GM21717 (cell line): ENCODE measurements around the gene IKZF3.
"Not testable (repeated sequence)": the region's sequence is repeated elsewhere in the genome, so short reads cannot be mapped to it uniquely, and the experiment has no call there.

Experiments used
- ATAC-seq: cut with Tn5 transposase; IDR thresholded peaks from one replicate; pipeline ENCODE4 v1.9.1; 2021; ENCODE audit warnings: mild to moderate bottlenecking, moderate library complexity; ENCODE audit not compliant: unreplicated experiment

Gene IKZF3

DNA sequence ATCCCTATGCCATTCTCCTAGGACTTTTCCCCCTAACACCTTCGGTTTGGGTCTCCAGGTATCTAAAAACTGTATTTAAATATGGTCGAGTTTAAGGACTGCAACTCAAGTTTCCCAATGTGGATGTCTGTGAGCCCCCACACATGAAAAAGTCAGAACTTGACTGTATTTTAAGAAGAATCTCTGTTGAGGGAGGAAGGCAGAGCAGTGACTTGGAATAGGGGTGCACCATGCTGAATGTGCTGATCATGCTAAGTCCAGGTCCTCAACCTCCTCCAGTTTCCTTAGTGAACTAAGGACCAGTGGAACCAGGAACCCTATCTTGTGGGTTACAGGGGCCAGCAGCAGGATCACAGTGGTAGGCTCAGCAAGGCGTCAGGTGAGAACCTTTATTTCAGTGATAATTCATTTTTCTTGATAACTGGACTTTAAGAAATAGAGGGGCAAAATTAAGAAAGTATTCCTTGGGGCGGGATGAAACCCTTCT, 106.9 kb downstream of the IKZF3 start:
- ATAC-seq = no peak

DNA sequence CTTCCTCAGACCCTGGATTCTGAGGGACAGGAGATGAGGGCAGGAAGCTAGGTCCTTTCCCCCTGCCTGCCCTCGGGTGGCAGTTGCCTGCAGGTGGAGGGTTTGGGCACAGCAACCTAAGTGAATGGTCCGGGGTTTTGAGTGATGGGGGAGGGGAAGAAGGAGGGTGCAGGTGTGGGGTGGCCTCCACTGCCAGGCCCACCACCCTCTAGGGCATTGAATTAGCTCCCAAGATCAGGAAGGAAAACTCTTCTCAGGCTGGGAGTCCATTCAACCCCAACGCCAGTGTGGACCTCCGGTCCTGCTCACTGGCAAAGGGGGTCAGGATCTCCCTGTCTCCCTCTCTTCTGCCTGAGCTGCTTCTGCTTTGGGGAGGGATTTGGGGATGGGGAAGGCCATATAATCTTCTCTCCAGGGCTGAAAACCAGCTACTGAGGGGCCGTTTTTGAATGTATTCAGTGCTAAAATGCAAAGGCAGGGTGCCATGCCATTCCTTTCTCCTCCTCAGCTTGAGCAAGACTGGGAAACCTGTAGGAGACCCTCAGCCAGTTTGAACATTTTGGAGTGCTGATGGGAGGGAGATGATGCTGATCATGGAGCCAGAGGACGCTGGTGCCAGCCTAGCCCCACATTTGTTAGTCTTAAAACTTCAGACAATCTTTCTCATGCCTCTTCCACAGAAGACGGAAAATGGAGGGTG, 107.6 kb downstream of the IKZF3 start:
- ATAC-seq = no peak

DNA sequence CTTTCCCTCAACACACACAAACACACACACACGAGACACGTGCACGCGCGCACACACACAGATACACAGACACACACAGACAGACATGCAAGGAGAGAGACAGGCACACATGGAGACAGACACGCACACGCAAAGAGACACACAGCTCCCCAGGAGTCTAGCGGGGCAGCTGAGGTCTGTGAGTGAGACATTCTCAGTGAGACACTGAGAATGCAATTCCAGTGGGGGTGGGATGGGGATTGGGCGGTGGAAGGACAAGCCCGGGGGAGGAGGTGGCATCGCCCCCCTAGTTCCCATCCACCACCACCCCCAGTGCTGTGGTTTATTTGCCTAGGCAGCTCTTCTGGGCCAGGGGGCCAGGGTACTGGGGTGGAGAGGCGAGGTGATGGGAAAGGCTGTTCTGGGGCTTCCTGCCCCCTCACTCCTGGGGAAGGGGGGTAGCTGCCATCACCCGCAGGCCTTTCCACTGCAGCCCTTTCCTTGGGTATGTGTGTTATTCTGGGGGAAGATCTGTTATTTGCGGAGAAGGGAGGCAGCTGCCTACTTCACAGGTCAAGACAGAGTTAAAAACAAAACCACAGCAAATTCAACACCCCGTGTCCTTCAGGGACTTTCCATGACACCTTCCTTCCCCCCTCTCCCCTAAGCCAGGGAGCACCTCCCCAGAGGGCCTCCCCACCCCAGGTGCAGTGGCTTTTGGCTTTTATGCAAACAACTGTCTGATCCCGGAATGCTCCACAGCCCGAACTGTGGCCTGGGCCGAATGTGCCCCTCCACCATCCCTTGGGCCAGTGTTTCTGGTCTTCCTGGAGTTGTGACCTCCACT, 108.3 kb downstream of the IKZF3 start:
- no peak for ATAC-seq

DNA sequence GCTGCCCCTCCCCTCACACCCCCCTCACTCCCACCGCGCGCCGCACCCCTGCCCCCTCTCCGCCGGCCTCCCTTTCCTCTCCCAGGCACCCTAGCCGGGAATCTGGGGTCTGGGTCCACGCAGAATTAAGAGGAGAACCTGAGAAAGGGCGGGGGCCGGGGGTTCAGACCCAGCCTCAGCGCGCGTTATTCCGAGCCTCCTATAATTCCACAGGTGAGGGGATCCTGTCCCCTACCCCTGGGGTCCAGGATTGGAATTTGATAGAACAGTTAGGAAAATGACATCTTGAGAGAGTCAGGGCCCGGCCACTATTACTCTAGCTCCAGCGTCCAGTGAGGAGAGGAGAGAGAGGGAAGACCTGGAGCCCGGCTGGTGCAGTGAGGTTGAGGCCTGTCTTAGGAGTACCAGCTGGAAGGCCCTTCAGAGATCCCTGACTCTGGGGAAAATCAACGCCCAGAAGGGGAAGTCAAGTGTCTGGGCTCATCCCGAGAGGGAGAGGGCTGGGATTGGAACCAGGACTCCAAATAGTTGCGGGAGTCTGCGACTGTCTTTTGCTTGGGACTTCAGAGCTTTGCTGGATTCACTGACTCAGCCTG, 109.1 kb downstream of the IKZF3 start:
- no peak for ATAC-seq

DNA sequence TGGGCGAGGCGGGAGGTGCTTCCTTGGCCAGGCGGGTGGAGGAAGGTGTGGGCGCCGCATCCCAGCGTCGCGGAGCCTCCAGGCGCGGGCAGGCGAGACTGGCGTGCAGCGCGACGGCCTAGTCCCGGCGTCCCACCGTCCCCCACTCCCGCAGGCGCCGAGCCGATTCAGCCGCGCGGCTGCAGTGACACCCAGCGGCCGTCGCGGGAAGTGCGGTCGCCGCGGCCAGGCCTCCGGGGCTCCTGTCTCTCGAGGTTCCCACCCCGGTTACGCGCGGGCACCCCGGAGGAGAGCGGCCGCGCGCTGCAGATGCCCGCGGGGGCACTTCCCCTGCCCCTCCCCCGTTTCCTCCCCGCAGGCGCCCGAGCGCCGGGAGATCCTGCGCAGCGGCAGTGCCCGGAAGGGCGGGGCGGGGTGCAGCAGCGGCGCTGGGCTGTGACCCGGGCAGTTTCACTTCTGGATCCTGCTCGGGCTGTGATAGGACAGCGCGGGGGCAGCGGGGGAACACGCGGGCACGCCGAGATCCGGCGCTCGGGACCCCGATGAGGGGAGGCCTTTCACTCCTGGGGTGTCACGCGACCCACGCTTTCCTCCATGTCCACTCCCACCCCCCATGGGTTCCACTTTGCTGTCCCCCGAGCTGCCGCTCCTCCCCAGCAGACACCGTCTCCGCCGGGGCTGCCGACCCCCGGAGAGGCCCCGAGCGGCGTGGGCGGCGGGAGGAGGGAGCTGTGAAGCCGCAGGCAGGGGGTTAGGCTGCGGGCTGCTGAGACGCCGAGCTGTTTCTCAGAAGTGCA, 109.8 kb downstream of the IKZF3 start:
- peak; percentile 52 for ATAC-seq

DNA sequence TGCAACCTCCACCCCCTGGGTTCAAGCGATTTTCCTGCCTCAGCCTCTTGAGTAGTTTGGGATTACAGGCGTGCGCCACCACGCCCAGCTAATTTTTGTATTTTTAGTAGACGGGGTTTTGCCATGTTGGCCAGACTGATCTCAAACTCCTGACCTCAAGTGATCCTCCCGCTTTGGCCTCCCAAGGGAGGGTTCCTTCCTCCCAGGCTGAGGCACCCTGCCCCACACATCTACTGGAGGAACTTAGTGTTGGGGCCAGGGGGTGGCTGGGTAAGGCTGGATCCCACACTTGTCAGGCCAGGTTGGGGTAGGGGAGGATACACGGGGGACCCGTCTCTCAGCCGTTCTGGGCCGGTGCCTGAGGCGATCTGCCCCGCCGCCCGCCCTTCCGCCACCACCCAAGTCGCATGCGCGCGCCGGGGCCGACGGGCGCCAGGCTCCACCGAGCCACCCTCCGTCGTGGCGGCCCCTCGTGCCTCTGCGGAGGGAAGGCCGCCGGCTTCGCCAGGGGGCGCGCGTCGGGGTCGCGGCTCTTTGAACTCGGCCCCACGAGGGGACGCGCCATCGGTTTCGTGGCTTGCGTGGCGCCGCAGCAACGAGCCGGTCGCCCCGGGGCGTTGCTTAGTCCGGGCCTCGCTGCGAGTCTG, 110.5 kb downstream of the IKZF3 start:
- ATAC-seq = peak; percentile 17

DNA sequence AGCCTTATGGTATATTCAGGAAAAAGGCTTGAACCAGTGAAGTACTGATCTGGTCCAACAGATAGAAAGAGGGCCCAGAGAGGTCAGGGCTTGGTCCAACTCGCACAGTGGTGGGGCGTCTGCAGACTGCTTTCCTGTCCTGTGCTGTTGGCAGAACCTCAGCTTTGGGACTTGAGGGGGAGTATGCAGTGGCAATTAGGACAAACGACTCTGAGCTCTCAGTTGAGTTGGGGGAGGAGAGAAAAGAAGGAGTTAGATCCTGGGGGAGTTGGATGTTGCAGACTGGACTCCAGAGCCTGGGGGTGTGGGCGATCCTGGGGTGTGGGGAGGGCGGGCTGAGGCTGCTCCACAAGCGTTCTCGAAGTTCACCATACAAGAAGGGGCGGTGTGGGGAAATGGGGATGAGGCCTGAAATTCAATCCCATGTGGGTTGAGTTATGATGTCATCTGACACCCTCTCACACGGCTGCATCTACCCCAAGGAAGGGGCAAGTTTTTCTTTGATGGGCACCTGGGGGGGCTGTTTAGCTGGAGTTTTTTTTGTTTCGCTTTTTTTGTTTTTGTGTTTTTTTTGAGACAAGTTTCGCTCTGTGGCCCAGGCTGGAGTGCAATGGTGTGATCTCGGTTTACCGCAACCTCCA, 111.8 kb downstream of the IKZF3 start:
- no peak for ATAC-seq

DNA sequence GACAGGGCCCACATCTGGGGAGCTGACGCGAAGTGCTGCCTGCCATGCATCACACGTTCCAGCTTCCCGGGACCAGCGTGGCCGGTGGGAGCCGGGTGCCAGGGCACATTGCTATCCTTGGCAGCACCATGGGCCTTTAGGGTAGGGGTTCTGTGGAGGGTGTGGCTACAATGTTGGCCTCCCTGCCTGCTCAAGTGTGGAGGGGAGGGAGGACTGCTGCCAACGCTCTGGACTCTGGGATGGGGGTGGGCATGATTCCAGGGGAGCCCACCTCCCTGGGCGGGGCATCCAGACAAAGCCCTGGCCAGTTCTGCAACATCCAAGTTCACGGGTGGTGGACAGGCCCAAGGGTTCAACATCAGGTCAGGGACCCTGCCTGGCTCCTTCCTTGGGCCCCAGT, 112.5 kb downstream of the IKZF3 start:
- no peak for ATAC-seq

DNA sequence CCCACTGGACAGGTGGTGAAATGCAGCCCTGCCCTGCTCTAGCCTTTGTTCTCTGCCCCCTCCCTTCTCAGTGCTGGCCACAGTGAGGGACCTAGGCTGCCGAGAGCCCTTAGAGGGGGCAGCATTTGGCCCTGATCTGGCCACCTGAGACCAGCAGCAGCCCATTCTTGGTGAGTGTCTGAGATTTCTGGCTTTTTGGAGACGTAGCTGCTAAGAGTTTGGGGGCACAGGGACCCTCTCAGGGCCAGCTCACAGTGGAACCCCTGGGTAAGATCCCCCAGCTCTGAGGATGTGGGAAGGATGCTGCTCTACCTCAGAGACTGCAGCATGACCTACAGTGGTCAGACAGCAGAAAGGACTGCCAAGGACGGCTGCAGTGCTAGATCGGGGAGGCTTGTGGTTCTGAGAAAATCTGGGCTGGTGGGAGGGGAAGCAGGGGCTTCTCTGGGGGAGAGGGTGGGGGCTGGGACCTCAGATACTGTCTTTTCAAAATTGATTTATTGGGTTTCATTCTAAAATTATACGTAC, 113.0 kb downstream of the IKZF3 start:
- ATAC-seq = no peak

DNA sequence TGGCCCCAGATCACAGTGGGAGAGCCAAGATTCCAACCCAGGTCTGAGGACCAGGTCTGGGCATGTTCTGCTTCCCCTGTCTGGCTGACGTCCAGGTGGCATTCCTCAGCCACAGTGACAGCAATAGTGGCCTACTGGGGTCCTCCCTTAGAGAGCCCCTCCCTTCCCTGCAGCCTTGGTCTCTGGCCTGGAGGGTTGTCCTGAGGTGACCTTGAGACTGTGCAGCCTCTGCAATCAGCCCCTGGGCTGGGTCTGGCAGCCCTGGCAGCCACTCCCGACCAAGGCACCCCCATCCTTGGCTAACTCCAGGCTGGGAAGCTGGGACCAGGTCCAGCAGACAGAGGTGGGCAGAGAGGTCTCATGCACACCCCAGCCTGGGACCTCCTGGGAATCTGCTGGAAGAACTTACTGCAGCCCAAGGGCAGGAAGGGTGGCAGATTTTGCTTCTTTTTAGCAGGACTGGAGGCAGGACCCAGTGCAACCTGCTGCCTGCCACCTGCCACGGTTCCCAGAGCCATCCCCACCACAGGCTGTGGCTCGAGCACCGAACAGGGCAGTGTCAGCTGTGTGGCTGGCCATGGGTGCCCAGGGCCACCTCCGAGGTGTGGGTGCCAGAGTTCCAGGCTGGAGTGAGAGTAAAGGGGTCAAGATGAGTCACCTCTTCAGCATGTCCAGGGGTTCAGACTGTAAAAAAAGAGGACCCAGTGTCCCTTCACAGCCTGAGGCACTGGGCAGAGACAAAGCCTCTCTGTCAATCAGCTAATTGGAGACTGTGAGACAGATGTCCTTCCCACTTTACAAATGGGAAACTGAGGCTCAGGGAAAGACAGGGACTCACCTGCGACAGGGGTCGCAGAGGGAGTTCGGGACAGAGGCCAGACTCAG, 113.7 kb downstream of the IKZF3 start:
- ATAC-seq = no peak

DNA sequence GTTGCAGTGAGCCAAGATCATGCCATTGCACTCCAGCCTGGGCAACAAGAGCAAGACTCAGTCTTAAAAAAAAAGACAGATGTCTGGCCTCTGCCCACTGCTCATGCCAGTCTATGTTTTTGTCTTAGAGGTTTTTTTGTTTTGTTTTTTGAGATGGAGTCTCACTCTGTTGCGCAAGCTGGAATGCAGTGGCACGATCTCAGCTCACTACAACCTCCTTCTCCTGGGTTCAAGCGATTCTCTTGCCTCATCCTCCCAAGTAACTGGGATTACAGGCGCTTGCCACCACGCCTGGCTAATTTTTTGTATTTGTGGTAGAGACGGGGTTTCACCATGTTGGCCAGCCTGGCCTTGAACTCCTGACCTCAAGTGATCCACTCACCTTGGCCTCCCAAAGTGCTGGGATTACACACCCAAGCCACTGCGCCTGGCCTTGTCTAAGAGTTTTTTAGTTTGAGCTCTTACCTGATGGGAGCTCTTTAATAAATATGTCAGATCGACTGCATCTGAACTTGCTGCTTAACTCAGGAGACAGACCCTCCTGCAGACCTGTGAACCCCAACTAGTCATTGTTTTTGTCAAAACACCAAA, 115.6 kb downstream of the IKZF3 start:
- ATAC-seq = not testable (repeated sequence)

DNA sequence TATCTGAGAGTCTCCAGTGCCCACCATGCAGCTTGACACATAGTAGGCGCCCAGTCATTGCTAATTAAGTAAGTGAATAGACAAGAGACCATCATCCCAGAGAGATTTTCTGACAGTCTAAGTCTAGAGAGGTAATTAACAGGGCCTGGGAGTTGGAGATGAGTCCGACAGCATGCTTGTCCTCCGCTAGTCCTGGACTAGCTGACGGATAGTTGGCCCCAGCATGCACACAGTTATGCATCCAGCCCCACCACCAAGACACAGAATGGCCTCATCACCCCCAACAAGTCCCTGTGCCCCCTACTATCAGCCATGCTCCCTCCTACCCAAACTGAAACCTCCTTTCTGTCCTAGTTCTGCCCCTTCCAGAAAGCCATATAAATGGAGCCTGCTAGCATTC, 116.4 kb downstream of the IKZF3 start:
- ATAC-seq = no peak

DNA sequence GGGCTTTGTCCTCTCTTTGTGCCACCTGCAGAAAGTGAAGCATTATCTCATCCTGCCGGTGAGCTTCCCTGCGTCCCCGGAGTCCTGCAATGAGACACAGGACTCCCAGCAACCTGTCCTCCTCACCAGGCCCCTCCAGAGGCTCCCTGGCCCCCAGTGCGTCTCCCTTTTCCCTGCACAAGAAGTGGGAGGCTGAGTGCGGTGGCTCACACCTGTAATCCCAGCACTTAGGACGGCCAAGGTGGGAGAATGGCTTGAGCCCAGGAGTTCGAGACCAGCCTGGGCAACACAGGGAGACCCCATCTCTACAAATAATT, 118.0 kb downstream of the IKZF3 start:
- no peak for ATAC-seq

DNA sequence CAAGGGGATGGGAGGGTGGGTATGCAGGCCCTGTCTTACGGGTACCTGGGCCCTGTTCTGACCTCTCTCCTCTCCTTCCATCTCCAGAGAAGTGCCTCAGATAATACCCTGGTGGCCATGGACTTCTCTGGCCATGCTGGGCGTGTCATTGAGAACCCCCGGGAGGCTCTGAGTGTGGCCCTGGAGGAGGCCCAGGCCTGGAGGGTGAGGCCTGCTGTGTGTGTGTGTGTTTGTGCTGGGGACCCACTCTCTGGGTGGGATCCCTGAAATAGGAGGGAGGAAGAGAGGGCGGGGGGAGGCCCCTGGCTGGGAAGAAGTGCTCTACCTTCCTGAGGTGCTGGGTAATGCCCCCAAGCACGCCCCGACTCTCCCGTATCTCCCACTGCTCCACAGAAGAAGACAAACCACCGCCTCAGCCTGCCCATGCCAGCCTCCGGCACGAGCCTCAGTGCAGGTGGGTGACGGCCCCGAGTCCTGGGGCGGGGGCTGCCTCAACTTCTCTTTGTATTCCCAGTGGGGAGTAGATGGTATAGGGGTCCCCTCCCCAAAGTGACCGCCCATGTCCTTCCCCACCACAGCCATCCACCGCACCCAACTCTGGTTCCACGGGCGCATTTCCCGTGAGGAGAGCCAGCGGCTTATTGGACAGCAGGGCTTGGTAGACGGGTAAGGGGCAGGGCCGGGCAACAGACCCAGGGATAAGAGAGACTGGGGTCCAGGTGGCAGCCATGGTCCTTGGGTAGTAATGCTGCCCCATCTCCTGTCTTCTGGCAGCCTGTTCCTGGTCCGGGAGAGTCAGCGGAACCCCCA, 118.6 kb downstream of the IKZF3 start:
- no peak for ATAC-seq

DNA sequence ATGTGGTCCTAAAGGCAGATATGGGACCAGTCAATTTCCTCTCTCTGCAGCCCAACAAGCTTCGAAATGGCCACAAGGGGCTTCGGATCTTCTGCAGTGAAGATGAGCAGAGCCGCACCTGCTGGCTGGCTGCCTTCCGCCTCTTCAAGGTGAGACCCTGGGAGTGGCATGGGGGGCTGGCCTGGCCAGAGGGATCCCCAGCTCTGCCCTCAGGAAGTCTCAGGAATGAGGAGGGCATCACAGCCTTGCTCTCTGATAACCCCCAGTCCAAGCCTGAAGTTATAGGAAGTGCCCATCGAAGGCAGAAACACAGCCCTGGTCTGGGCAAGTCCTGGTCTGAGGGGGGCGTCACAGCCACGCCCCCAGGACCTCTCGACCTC, 119.3 kb downstream of the IKZF3 start:
- no peak for ATAC-seq

DNA sequence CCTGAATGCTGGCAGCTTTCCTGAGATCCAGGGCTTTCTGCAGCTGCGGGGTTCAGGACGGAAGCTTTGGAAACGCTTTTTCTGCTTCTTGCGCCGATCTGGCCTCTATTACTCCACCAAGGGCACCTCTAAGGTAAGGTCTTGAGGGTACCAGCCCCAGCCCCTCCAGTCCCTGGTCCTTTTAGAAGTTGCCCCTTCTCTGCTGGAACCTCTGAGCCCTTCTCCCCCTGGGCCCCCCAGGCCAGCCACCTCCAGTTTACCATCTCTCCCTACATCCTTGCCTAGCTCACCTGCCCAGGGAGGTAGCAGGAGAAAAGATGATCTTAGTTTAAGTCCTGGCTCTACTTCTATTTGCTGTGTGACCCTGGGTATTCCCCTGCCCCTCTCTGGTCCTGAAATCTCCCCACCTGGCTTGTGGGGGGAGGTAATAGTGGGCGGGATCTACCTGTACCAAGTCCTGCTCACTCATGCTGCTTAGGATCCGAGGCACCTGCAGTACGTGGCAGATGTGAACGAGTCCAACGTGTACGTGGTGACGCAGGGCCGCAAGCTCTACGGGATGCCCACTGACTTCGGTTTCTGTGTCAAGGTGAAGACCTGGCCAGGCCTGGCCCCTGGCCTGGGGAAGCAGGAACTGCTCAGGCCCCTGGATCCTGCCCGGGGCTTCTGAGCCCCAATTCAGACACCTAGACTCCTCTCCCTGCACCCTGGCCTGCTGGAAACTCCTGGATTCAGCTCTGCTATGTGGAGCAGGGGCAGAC, 119.9 kb downstream of the IKZF3 start:
- no peak for ATAC-seq

DNA sequence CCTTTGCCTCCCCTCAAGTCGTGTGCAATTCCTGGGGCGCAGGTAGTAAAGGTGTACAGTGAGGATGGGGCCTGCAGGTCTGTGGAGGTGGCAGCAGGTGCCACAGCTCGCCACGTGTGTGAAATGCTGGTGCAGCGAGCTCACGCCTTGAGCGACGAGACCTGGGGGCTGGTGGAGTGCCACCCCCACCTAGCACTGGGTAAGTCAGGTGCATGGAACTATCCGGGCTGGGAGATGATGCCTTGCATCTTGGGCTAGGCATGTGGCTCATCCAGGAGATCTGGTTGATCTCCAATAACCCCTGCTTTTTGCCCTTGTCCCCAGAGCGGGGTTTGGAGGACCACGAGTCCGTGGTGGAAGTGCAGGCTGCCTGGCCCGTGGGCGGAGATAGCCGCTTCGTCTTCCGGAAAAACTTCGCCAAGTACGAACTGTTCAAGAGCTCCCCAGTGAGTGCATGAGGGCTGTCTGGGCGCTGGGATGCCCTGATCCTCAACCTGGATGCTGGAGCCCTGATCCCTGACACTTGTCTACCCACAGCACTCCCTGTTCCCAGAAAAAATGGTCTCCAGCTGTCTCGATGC, 121.2 kb downstream of the IKZF3 start:
- ATAC-seq = no peak
